GM21576 (cell line): ENCODE results near the gene GRIK4.

Source experiments
- ATAC-seq: cut with Tn5 transposase; IDR thresholded peaks from one replicate; pipeline ENCODE4 v1.9.1; 2021; ENCODE audit warnings: mild to moderate bottlenecking, moderate library complexity; ENCODE audit not compliant: unreplicated experiment

The GRIK4 gene

GRCh38 chr11:120509346-120510053 lies 2.0 kb upstream of the GRIK4 start:
- ATAC-seq: no peak

- peak; percentile 7 for ATAC-seq
Measured at GRCh38 chr11:120510406-120511115, 987 bp upstream of the GRIK4 start.

GRCh38 chr11:120511820-120512738 lies 531 bp downstream of the GRIK4 start:
- ATAC-seq: no peak

DNA sequence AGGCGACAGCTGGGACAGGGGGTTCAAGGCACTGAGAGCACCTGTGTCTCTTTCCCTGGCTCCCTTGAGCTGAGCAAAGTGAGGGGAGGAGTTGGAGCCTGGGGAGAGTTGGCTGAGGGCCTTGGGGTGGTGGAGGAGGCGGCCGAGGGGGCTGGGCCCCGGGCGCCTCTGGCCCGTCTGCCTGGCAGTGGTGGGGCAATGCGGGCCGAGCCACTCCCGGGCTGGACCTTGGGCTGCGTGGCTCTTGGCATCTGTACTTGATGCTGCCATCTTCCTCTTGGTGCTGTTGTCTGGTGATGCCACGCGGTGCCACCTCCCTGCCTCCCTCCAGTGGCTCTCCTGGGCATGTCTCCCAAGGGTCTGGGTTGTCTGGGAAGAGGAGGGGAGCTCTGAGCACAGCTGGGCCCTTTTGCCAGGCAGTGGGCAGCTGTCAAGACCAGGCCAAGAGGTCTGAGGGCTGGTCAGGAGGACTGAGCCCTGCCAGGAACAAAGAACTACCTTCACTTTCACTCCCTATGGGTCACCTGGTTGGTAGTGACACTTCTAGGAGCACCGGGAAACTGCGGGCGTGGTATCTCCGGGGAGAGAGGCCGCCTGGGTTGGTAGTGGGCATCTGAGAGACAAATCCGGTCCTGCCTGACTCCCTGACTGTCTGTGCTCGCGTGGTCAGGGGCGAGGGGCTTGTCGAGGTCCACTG lies 1.3 kb downstream of the GRIK4 start:
- no peak for ATAC-seq

DNA sequence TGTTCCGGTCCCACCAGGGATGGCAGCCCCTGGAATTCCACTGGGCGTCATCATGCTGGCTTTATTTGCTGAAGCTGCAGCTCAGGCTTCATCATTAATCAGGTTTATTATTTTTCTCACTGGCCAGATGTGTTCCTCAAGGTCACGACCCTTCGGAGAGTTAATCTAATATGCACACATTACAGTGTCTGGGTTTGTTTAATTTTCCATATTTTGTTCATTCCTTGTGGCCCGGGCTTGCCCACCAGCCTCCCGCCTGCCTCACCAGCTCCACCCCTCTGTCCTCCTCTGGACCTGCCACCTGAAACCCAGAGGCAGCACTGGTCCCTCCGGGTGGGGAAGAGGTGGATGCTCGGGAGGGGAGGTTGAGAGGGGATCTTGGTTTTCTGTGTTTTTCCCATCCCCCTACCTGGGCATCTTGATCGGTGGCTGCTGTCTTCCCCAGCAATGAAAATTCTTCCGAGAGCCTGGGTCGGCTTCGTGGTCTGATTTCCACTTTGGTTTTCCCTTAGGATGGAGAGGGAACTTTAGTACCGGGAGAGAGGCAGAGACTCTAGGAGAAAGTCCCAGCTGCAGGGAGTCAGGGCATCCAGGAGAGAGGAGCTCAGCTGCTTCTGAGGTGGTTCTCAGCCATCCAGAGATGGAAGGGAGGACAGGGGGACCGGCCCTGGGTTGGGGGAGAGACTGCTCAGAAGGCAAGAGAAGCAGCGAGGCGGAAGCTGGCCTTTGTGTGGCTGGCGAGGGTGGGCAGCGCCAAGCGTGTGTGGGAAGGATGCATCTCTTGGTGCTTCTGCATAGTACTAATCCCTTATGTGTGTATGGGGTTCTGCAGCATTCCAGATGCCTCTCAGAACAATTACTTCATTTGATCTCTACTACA lies 2.1 kb downstream of the GRIK4 start:
- ATAC-seq: no peak

GRCh38 chr11:120514541-120515121 lies 3.1 kb downstream of the GRIK4 start:
- ATAC-seq: no peak

DNA sequence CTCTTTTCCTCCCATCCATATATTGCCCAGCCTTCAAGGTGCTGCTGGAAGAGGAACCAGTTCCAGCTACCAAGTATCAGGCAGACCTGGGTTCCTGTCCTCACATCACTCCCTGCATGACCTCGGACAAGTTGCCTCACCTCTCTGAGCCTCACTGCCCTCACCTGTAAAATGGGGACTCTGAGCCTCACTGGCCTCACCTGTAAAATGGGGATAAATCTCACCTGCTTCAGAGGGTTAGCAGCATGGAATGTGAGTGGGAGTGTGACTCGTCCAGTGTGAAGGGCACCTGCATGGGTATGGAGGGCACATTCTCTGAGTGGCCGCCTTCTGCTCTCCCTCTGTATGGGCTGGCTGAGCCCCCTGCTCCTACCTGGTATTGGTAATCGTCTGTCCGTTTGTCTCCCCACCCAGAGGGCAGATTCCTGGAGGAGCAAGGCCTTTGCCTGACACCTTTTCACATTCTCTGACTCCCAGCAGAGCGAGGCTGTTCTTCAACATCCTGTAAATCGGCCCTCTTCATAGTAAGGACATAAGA lies 3.7 kb downstream of the GRIK4 start:
- no peak for ATAC-seq

DNA sequence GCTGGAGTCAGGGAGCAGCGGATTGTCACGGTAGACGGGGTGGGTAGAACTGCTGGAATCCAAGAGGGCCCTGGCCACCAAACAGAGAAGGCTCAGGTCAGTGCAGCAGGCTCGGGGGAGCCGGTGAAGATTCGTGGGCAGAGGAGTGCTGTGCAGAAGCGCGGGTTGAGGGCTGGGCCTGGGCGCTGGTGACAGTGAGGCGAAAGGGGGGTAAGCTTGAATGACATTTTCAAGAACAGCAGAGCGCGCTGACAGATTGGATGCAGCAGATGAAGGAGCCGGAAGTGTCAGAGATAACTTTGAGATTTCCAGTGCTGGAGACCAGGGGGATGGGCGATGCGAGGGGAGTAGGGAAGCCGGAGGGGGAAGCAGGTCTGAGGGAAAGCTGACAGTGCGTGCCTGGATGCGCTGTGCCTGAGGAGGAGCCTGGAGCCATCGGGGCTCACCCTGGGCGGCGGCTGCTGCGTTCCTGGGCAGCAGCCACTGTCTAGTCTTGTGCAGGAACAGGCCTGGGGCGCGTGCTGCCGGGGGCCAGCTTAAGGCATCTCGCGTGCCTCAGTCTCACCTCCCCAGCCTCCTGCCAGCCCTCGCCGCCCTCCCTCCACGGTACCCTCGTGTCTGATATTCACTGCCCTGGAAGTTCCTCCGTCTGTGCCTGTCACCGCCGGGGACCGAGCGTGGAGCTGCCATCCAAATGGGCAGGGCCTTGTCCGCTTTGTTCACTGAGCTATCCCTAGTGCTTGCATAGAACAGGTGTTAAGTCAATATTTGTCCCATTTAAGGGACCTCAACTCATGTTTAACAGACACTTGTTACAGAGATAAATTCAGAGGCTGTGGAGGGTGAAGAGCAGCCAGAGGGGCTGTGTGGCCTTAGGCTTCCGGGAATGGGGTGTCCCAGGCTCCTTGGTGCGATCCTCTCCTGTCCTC lies 5.2 kb downstream of the GRIK4 start:
- ATAC-seq: no peak

DNA sequence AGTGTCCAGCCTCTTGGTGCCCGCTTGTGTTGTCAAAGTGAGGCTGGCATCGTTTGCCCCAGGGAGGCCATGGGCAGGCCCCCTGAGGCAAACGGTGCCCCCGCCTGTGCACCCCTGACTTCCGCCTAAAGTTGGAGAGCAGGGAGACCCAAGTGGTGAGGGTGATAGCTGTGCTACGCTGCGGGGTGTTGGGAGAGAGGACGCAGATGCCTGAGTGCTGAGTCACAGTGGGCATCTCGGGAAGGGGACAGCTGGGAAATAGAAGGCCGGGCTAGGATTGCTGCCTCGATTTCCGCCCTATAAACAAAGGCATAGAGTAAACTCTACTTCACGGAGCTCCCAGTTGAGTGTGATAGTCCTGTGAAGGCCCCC lies 5.8 kb downstream of the GRIK4 start:
- no peak for ATAC-seq

- ATAC-seq: no peak
Measured at GRCh38 chr11:120517801-120518291, 6.3 kb downstream of the GRIK4 start.

GRCh38 chr11:120518356-120518755 lies 6.8 kb downstream of the GRIK4 start:
- ATAC-seq: no peak

GRCh38 chr11:120519474-120519873 lies 7.9 kb downstream of the GRIK4 start:
- no peak for ATAC-seq

GRCh38 chr11:120520091-120520822 lies 8.7 kb downstream of the GRIK4 start:
- ATAC-seq: no peak

- no peak for ATAC-seq
Measured at GRCh38 chr11:120521176-120521575, 9.6 kb downstream of the GRIK4 start.

GRCh38 chr11:120522021-120522420 lies 10.5 kb downstream of the GRIK4 start:
- ATAC-seq: no peak

GRCh38 chr11:120522736-120523135 lies 11.2 kb downstream of the GRIK4 start:
- no peak for ATAC-seq

GRCh38 chr11:120523196-120523595 lies 11.6 kb downstream of the GRIK4 start:
- no peak for ATAC-seq
